DMS114 treated with DMSO at 0.1 percent for 48 hours (cell line): Measurements from ENCODE around the gene CTBP1.

Experiments
- DNase-seq: peaks from one replicate; lab custom pipeline; 2025; ENCODE audit not compliant: unreplicated experiment; lab: John Stamatoyannopoulos, UW

The CTBP1 gene

DNA sequence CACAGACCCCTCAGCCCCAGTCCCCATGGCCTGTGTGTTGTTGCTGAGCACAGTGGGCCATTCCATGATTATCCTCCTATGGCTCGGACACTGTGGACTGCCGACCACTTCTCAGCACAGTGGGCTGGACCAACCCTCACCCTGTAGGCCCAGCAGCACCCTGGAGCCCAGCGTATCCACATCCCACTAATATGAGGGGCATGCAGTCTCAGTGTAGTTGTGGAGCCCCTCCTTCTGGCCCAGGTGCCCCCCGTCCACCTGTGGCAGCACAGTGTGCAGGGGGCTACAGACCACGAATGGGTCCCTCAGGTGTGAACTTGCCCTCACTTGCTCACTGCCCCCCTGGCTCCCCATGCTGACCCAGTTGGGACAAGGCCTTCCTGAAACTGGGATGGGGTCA, 84.5 kb downstream of the CTBP1 start:
- no peak for DNase-seq

DNA sequence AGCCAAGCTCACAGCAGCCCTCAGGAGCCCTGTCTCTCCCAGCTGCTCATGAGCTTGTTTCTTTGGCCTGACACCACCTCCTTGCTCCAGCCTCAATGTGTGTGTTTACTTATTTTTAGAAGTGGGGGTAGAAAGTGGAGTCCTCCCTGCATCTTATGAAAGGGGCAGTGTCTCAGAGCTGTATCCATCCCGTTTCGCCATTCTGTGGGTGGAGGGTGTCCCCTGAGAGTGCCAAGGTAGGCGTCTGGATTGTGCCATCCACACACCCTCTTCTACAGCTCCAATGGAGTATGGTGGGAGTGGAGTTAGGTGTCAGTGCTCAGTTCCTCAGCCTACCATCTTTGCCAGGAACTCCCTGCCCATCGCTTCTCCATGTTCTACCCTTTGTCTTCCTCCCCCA, 84.9 kb downstream of the CTBP1 start:
- DNase-seq, result no peak
